Activated naive CD4-positive, alpha-beta T cell treated with anti-CD3 and anti-CD28 coated beads, Interleukin-2, amount 50 U/mL, for 24 hours (primary cell): ENCODE measurements around the gene GRID1.

Experiments
- H3K27ac Mint-ChIP-seq: one replicate; pipeline ENCODE4 v1.8.0; 2021; ENCODE audit warnings: mild to moderate bottlenecking, mixed read lengths
- H3K27me3 Mint-ChIP-seq: one replicate; pipeline ENCODE4 v1.8.0; 2021; ENCODE audit warnings: mixed read lengths
- H3K36me3 Mint-ChIP-seq: one replicate; pipeline ENCODE4 v1.8.0; 2021; ENCODE audit warnings: mixed read lengths
- H3K4me1 Mint-ChIP-seq: one replicate; pipeline ENCODE4 v1.8.0; 2021; ENCODE audit warnings: mixed read lengths
- H3K4me3 Mint-ChIP-seq: one replicate; pipeline ENCODE4 v1.8.0; 2021; ENCODE audit warnings: mild to moderate bottlenecking, mixed read lengths
- H3K9me3 Mint-ChIP-seq: one replicate; pipeline ENCODE4 v1.8.0; 2021; ENCODE audit warnings: mixed read lengths

GRID1 gene

GRCh38 chr10:86366033-86366901, at the start of gene GRID1:
Gene GRID1 (minus strand): TSS chr10:86366795.
- H3K27ac Mint-ChIP-seq, result no peak within 1 kb of the TSS
- H3K4me3 Mint-ChIP-seq, result peak within 1 kb of the TSS; percentile 82

GRCh38 chr10:86415583-86415982, 49.0 kb upstream of the GRID1 start:
- Mint-ChIP-seq H3K4me1 (peaks cover 58% of the 10 kb centered on the region), H3K36me3 (no peaks in the 10 kb centered on the region), H3K4me3 (no peak overlapping the region), H3K27ac (no peak overlapping the region), H3K27me3 (no peaks in the 10 kb centered on the region), H3K9me3 (no peaks in the 10 kb centered on the region)

More at GRCh38 chr10:86366033-86366901, at the start of gene GRID1:
- H3K9me3 Mint-ChIP-seq, result no peaks in the 10 kb centered on the region
- peaks cover 14% of the 10 kb centered on the region for H3K4me1 Mint-ChIP-seq
- H3K36me3 Mint-ChIP-seq, result no peaks in the 10 kb centered on the region
- peaks cover 42% of the 10 kb centered on the region for H3K27me3 Mint-ChIP-seq

DNA sequence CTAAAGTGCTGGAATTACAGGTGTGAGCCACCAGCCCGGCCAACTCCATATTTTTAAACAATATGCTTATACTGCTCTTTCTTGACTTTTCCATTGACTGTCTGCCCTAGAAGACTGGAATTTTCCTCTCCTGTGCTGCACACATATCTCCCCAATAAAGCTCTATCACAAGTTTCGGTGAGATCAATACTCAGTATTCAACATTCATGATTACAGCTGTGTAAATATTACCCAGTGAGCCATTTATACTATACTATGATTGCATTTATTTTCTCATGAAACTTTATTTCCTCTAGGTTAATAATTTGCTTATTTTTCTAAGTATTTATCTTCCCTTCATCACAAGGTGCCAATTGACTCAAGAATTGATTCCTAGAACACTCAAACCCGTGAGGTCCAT, 48.5 kb upstream of the GRID1 start:
- Mint-ChIP-seq H3K4me1 (peaks cover 60% of the 10 kb centered on the region), H3K36me3 (no peaks in the 10 kb centered on the region), H3K9me3 (no peaks in the 10 kb centered on the region), H3K27ac (peak overlapping the region; percentile 8), H3K4me3 (no peak overlapping the region), H3K27me3 (no peaks in the 10 kb centered on the region)

GRCh38 chr10:86413046-86413728, 46.6 kb upstream of the GRID1 start:
- H3K9me3 Mint-ChIP-seq, result no peaks in the 10 kb centered on the region
- peak overlapping the region; percentile 45 for H3K4me3 Mint-ChIP-seq
- H3K4me1 Mint-ChIP-seq, result peaks cover 51% of the 10 kb centered on the region
- H3K27ac Mint-ChIP-seq, result peak overlapping the region; percentile 51
- no peaks in the 10 kb centered on the region for H3K27me3 Mint-ChIP-seq
- no peaks in the 10 kb centered on the region for H3K36me3 Mint-ChIP-seq

DNA sequence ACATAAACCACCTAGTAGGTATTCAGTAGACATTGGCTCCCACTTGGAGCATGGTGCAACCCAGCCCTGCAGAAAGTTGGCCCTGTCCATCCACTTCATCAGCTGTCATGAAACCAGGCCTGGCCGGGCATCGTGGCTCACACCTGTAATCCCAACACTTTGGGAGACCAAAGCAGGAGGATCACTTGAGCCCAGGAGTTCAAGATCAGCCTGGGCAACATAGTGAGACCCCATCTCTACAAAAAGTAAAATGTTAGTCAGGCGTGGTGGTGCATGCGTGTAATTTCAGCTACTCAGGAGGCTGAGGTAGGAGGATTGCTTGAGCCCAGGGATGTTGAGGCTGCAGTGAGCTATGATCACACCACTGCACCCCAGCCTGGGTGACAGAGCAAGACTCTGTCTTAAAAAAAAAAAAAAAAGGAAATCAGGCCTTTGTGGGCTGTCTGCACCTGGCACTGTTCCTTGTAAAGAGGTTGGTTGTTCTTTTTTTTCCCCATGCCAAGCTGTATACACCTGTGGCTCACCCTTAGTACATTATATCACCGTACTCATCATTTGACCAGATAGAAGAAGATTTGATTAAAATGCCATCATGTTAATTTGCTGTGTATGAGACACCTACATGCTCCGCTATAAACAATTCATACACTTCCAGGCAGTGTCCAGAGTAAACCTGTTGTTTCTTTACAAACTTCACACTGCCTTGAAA, 45.4 kb upstream of the GRID1 start:
- H3K36me3 Mint-ChIP-seq, result no peaks in the 10 kb centered on the region
- H3K4me1 Mint-ChIP-seq, result peaks cover 49% of the 10 kb centered on the region
- no peaks in the 10 kb centered on the region for H3K27me3 Mint-ChIP-seq
- peak overlapping the region; percentile 45 for H3K4me3 Mint-ChIP-seq
- no peaks in the 10 kb centered on the region for H3K9me3 Mint-ChIP-seq
- H3K27ac Mint-ChIP-seq, result peak overlapping the region; percentile 92

GRCh38 chr10:86411281-86411841, 44.8 kb upstream of the GRID1 start:
- H3K27ac Mint-ChIP-seq, result peak overlapping the region; percentile 92
- no peaks in the 10 kb centered on the region for H3K36me3 Mint-ChIP-seq
- H3K4me1 Mint-ChIP-seq, result peaks cover 49% of the 10 kb centered on the region
- no peaks in the 10 kb centered on the region for H3K27me3 Mint-ChIP-seq
- no peaks in the 10 kb centered on the region for H3K9me3 Mint-ChIP-seq
- H3K4me3 Mint-ChIP-seq, result peak overlapping the region; percentile 45

DNA sequence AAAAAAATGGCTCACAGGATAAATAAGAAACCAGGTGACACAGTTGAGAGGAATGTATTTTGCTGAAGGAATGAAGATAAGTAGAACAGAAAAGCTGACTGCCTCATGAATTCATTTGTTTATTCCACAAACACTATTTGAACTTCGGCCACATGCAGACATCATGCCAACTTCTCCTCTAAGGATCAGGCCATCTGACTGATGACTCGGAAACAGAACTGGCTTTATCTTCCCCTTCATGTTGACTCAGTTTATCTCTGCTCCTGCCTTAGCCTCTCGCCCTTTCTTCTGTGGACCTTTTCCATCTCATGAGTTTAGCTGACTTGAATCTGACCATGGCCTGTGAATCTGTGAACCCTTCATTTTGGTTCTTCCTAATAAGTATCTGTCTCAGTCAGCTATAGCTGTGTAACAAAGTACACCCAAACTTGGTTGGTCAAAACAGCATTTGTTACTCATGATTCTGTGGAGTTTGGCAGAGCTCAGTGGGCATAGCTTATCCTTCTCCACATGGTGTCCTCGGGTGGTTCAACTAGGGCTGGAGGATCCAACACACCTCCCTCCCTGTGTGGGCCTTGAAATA, 44.0 kb upstream of the GRID1 start:
- H3K4me3 Mint-ChIP-seq, result no peak overlapping the region
- H3K36me3 Mint-ChIP-seq, result no peaks in the 10 kb centered on the region
- no peaks in the 10 kb centered on the region for H3K9me3 Mint-ChIP-seq
- peaks cover 44% of the 10 kb centered on the region for H3K4me1 Mint-ChIP-seq
- peak overlapping the region; percentile 92 for H3K27ac Mint-ChIP-seq
- no peaks in the 10 kb centered on the region for H3K27me3 Mint-ChIP-seq

GRCh38 chr10:86409183-86409582, 42.6 kb upstream of the GRID1 start:
- no peak overlapping the region for H3K4me3 Mint-ChIP-seq
- peaks cover 34% of the 10 kb centered on the region for H3K4me1 Mint-ChIP-seq
- H3K27me3 Mint-ChIP-seq, result no peaks in the 10 kb centered on the region
- no peak overlapping the region for H3K27ac Mint-ChIP-seq
- H3K36me3 Mint-ChIP-seq, result no peaks in the 10 kb centered on the region
- no peaks in the 10 kb centered on the region for H3K9me3 Mint-ChIP-seq

- no peak overlapping the region for H3K27ac Mint-ChIP-seq
- H3K36me3 Mint-ChIP-seq, result no peaks in the 10 kb centered on the region
- H3K4me1 Mint-ChIP-seq, result peaks cover 19% of the 10 kb centered on the region
- peak overlapping the region; percentile 20 for H3K4me3 Mint-ChIP-seq
- H3K27me3 Mint-ChIP-seq, result no peaks in the 10 kb centered on the region
- H3K9me3 Mint-ChIP-seq, result no peaks in the 10 kb centered on the region
These were observed 36.7 kb upstream of the GRID1 start for GRCh38 chr10:86403183-86403797.

GRCh38 chr10:86402283-86402941, 35.8 kb upstream of the GRID1 start:
- Mint-ChIP-seq H3K27me3 (no peaks in the 10 kb centered on the region), H3K27ac (peak overlapping the region; percentile 59), H3K9me3 (no peaks in the 10 kb centered on the region), H3K36me3 (no peaks in the 10 kb centered on the region), H3K4me1 (peaks cover 19% of the 10 kb centered on the region), H3K4me3 (peak overlapping the region; percentile 89)

- H3K27ac Mint-ChIP-seq, result peak overlapping the region; percentile 59
- H3K4me3 Mint-ChIP-seq, result peak overlapping the region; percentile 89
- H3K9me3 Mint-ChIP-seq, result no peaks in the 10 kb centered on the region
- no peaks in the 10 kb centered on the region for H3K36me3 Mint-ChIP-seq
- H3K27me3 Mint-ChIP-seq, result no peaks in the 10 kb centered on the region
- H3K4me1 Mint-ChIP-seq, result peaks cover 19% of the 10 kb centered on the region
These were observed 35.1 kb upstream of the GRID1 start for GRCh38 chr10:86401588-86402282.

DNA sequence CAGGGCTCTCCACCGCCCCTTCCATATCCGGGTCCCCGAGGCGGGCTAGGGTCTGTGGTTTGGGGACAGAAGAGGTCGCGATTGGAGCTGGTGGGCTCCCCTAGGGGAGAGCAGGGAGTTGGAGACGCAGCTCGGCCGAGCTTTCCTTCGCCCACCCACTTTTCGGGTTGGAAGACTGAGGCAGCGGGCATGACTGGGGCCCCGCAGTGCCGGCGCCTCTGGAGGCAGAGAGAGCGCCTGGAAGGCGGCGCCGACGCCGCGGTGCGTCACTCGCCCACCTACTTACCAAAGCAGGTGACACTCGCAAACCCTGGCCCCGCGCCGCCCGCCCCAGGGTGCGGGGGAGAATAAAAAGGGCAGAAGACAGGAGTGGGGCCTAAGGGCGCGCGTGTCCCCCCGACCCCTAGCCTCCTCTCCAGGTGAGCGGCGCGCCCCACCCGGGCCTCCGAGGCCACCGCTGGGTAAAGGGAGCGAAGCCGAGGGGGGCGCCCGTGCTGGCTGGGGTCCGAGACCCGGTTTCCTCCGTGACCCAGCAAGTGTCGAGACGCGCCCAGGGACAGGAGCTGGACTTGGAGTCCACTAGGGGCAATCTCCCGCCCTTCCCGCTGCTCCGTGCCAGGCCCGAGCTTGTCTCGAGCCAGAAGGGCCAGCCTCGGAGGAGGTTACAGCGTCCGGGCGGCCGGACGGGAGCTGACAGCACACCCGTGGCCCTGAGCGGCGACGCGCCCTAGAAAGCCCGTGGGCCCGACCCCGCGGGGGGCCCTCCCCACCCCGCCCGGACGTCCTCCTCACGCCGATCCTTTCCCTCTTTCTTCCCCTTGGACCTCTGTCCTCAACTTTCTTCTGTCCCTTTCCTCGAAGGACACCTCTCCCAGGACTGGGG, 34.4 kb upstream of the GRID1 start:
- H3K27me3 Mint-ChIP-seq, result no peaks in the 10 kb centered on the region
- H3K4me3 Mint-ChIP-seq, result peak overlapping the region; percentile 89
- no peaks in the 10 kb centered on the region for H3K36me3 Mint-ChIP-seq
- H3K4me1 Mint-ChIP-seq, result peaks cover 19% of the 10 kb centered on the region
- H3K27ac Mint-ChIP-seq, result peak overlapping the region; percentile 85
- no peaks in the 10 kb centered on the region for H3K9me3 Mint-ChIP-seq
